ENCODE data around the gene HDAC3.

DNA sequence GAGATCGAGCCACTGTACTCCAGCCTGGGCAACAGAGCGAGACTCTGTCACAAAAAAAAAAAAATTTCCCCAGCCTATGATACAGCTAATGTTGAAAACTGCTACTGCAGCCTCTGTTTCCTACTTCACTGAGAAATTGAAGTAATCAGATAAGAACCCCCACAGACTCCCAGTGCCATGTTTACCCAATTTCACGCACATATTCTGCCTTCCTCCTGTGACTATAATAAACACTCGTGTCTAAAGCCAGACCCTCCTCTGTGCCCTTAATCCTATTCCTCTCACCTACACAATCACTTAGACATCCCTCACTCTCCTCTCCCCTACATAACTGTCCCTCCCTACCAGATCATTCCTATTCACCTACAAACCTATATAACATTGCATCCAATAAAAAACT is 39.0 kb upstream of the HDAC3 start:
- TF ChIP-seq, protein P1, sequence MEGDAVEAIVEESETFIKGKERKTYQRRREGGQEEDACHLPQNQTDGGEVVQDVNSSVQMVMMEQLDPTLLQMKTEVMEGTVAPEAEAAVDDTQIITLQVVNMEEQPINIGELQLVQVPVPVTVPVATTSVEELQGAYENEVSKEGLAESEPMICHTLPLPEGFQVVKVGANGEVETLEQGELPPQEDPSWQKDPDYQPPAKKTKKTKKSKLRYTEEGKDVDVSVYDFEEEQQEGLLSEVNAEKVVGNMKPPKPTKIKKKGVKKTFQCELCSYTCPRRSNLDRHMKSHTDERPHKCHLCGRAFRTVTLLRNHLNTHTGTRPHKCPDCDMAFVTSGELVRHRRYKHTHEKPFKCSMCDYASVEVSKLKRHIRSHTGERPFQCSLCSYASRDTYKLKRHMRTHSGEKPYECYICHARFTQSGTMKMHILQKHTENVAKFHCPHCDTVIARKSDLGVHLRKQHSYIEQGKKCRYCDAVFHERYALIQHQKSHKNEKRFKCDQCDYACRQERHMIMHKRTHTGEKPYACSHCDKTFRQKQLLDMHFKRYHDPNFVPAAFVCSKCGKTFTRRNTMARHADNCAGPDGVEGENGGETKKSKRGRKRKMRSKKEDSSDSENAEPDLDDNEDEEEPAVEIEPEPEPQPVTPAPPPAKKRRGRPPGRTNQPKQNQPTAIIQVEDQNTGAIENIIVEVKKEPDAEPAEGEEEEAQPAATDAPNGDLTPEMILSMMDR (conservative IDR thresholded peaks at IDR 0.05): no peak
- no peak for TF ChIP-seq EZH2 (IDR thresholded peaks at IDR 0.05; ENCODE audit: low read depth)

All from PC-9 (cell line).